H1 (cell line): ENCODE data around the gene KATNAL1. TPM values are rescaled to one million over a fixed set of nuclear protein-coding genes. Genes with fewer than 3 reads are reported as not detected.

Experiments
- CTCF ChIA-PET: fragments of 300-600 bp; sonication (Branson Sonifier 250); formaldehyde crosslinking; loops from one replicate; lab custom pipeline; 2021; ENCODE audit not compliant: partially characterized antibody; lab: Charles Lee
- POLR2A ChIA-PET: fragments of 300-600 bp; sonication (Branson Sonifier 250); formaldehyde crosslinking; loops from one replicate; lab custom pipeline; 2021; ENCODE audit warnings: inconsistent platforms; ENCODE audit not compliant: partially characterized antibody; lab: Charles Lee
- DNase-seq, 2 experiments: peaks; one replicate each; pipeline versions ENCODE4 v3.0.0 to v3.0.0-alpha.2; 2010 to 2022; ENCODE audit warnings: low spot score in 2 of 2, low read depth in 1 of 2, mixed read lengths in 1 of 2
- FAIRE-seq: peaks from 2 replicates; lab custom pipeline; 2011; peaks lifted over from hg19 to GRCh38; lab: Jason Lieb, UNC
- H2AFZ ChIP-seq: 2 replicates; pipeline ENCODE4 v1.8.1; 2012; ENCODE audit warnings: low read length, inconsistent platforms
- H2AK5ac ChIP-seq: 2 replicates; pipeline ENCODE4 v1.6.1; 2013; ENCODE audit warnings: low read depth, low read length
- H2BK120ac ChIP-seq: replicated peaks from 2 replicates; pipeline ENCODE3; 2013; ENCODE audit warnings: low read depth, low read length, inconsistent platforms
- H2BK12ac ChIP-seq: 2 replicates; pipeline ENCODE4 v1.6.1; 2013; ENCODE audit warnings: low read depth, low read length
- H2BK15ac ChIP-seq: 2 replicates; pipeline ENCODE4 v1.6.1; 2013; ENCODE audit warnings: low read length
- H2BK20ac ChIP-seq: 2 replicates; pipeline ENCODE4 v1.6.1; 2013; ENCODE audit warnings: low read length
- H2BK5ac ChIP-seq: 2 replicates; pipeline ENCODE4 v1.6.1; 2013; ENCODE audit warnings: low read depth, low read length
- H3K14ac ChIP-seq: 2 replicates; pipeline ENCODE4 v1.6.1; 2013; ENCODE audit warnings: inconsistent platforms; ENCODE audit not compliant: insufficient read length
- H3K18ac ChIP-seq: 2 replicates; pipeline ENCODE4 v1.6.1; 2013; ENCODE audit warnings: low read length; ENCODE audit errors: extremely low read depth
- H3K23ac ChIP-seq: 2 replicates; pipeline ENCODE4 v1.6.1; 2013; ENCODE audit warnings: inconsistent platforms; ENCODE audit not compliant: insufficient read length
- H3K23me2 ChIP-seq: 2 replicates; pipeline ENCODE4 v1.6.1; 2013; ENCODE audit warnings: low read depth, low read length
- H3K27ac ChIP-seq: 2 replicates; pipeline ENCODE4 v1.6.1; 2011; ENCODE audit warnings: low read depth, low read length, inconsistent platforms
- H3K27me3 ChIP-seq, 4 experiments: replicated peaks in 1 of 4; 1 replicate in 1 of 4; 2 replicates in 3 of 4; pipeline versions ENCODE4 v1.6.1 to v1.8.1; 2011 to 2013; ENCODE audit warnings: low read length in 3 of 4, mild to moderate bottlenecking in 3 of 4, inconsistent platforms in 2 of 4, mixed read lengths in 2 of 4, moderate library complexity in 1 of 4; ENCODE audit not compliant: control insufficient read depth in 3 of 4, insufficient read depth in 3 of 4; ENCODE audit errors: extremely low read depth in 1 of 4
- H3K36me3 ChIP-seq, 4 experiments: 2 replicates each; pipeline versions ENCODE4 v1.6.1 to v1.8.1; 2011 to 2013; ENCODE audit warnings: mild to moderate bottlenecking in 4 of 4, low read length in 3 of 4, moderate library complexity in 2 of 4, control low read depth in 1 of 4, inconsistent platforms in 1 of 4; ENCODE audit not compliant: insufficient read depth in 4 of 4, control insufficient read depth in 2 of 4
- H3K4ac ChIP-seq: replicated peaks from 2 replicates; pipeline ENCODE3; 2013; ENCODE audit warnings: low read length, low read depth, mixed read lengths, inconsistent platforms; ENCODE audit not compliant: insufficient read length
- H3K4me1 ChIP-seq, 4 experiments: replicated peaks in 1 of 4; 1 replicate in 1 of 4; 2 replicates in 3 of 4; pipeline versions ENCODE4 v1.6.1 to v1.8.1; 2011 to 2013; ENCODE audit warnings: low read length in 3 of 4, inconsistent platforms in 2 of 4, mixed read lengths in 1 of 4; ENCODE audit not compliant: insufficient read depth in 4 of 4, control insufficient read depth in 3 of 4
- H3K4me2 ChIP-seq, 2 experiments: 2 replicates each; pipeline versions ENCODE4 v1.6.1 to v1.8.1; 2011 to 2013; ENCODE audit warnings: low read depth in 2 of 2, low read length in 2 of 2, control low read depth in 1 of 2, inconsistent platforms in 1 of 2, mild to moderate bottlenecking in 1 of 2; ENCODE audit not compliant: insufficient read depth in 1 of 2
- H3K4me3 ChIP-seq, 4 experiments: fragments of 200-600, 300-600 bp in 1 of 4; sonication (generic), shearing (Covaris generic), sonication (Bioruptor Twin) in 1 of 4; 2 replicates each; pipeline versions ENCODE4 v1.5.1 to v1.8.1; 2011 to 2016; ENCODE audit warnings: low read length in 4 of 4, low read depth in 3 of 4, control low read depth in 2 of 4, inconsistent platforms in 2 of 4, mild to moderate bottlenecking in 2 of 4, mixed read lengths in 1 of 4, moderate library complexity in 1 of 4; ENCODE audit not compliant: insufficient read depth in 2 of 4; ENCODE audit errors: extremely low read depth in 1 of 4
- H3K56ac ChIP-seq: replicated peaks from 2 replicates; pipeline ENCODE3; 2013; ENCODE audit warnings: low read depth, mild to moderate bottlenecking, mixed read lengths, low read length, inconsistent platforms; ENCODE audit not compliant: insufficient read length
- H3K79me1 ChIP-seq: 2 replicates; pipeline ENCODE4 v1.6.1; 2013; ENCODE audit warnings: low read depth, low read length, control low read depth
- H3K79me2 ChIP-seq, 2 experiments: 2 replicates each; pipeline versions ENCODE4 v1.6.1 to v1.8.1; 2012 to 2013; ENCODE audit warnings: low read length in 2 of 2, mild to moderate bottlenecking in 2 of 2, inconsistent platforms in 1 of 2; ENCODE audit not compliant: insufficient read depth in 2 of 2, control insufficient read depth in 1 of 2
- H3K9ac ChIP-seq, 4 experiments: replicated peaks in 1 of 4; 1 replicate in 1 of 4; 2 replicates in 3 of 4; pipeline versions ENCODE4 v1.6.1 to v1.8.1; 2011 to 2013; ENCODE audit warnings: low read depth in 3 of 4, low read length in 3 of 4, control low read depth in 2 of 4, mild to moderate bottlenecking in 2 of 4, moderate library complexity in 2 of 4, inconsistent platforms in 1 of 4; ENCODE audit errors: extremely low read depth in 1 of 4
- H3K9me3 ChIP-seq, 2 experiments: 2 replicates each; pipeline versions ENCODE4 v1.6.1 to v1.8.1; 2012 to 2013; ENCODE audit warnings: mild to moderate bottlenecking in 2 of 2, moderate library complexity in 2 of 2, control low read depth in 1 of 2, inconsistent platforms in 1 of 2, low read depth in 1 of 2, low read length in 1 of 2, mixed read lengths in 1 of 2; ENCODE audit not compliant: insufficient read depth in 2 of 2
- H4K20me1 ChIP-seq, 2 experiments: replicated peaks in 1 of 2; 2 replicates each; pipeline versions ENCODE3 to v1.8.1; 2011 to 2013; ENCODE audit warnings: inconsistent platforms in 2 of 2, low read length in 2 of 2, mild to moderate bottlenecking in 1 of 2; ENCODE audit not compliant: insufficient read depth in 2 of 2, control insufficient read depth in 1 of 2
- H4K5ac ChIP-seq: 2 replicates; pipeline ENCODE4 v1.6.1; 2013; ENCODE audit warnings: low read length, low read depth, mixed read lengths, inconsistent platforms; ENCODE audit not compliant: insufficient read length
- H4K8ac ChIP-seq: 2 replicates; pipeline ENCODE4 v1.8.0; 2013; ENCODE audit warnings: mild to moderate bottlenecking, moderate library complexity, low read length, inconsistent platforms; ENCODE audit not compliant: insufficient read depth; ENCODE audit errors: extremely low read depth
- H4K91ac ChIP-seq: replicated peaks from 2 replicates; pipeline ENCODE3; 2013; ENCODE audit warnings: low read length, mixed read lengths, inconsistent platforms; ENCODE audit not compliant: insufficient read length
- FOSL1 ChIP-seq: IDR thresholded peaks from 2 replicates; pipeline ENCODE4 v1.6.1; 2011; ENCODE audit warnings: mild to moderate bottlenecking, low read depth, low read length, moderate library complexity; ENCODE audit not compliant: insufficient read depth
- SRF ChIP-seq: IDR thresholded peaks from 2 replicates; pipeline ENCODE4 v1.6.1; 2011; ENCODE audit warnings: mild to moderate bottlenecking, low read depth, low read length, moderate library complexity
- YY1 ChIP-seq: IDR thresholded peaks from 2 replicates; pipeline ENCODE4 v1.6.1; 2011; ENCODE audit warnings: low read depth, mild to moderate bottlenecking, low read length
- WGBS, 2 experiments: shearing (Covaris generic) in 1 of 2; methylation state at CpG; one replicate each; pipeline versions ENCODE4 v1.1.6 to v1.1.7; 2013 to 2015; ENCODE audit warnings: low lambda C conversion rate in 2 of 2, mixed read lengths in 2 of 2, inconsistent platforms in 1 of 2, low coverage in 1 of 2, missing lambda C conversion rate in 1 of 2; ENCODE audit not compliant: insufficient replicate concordance in 2 of 2, insufficient coverage in 1 of 2, insufficient read length in 1 of 2; ENCODE audit errors: extremely low coverage in 1 of 2, missing lambda C conversion rate in 1 of 2; 5-methylcytosine and 5-hydroxymethylcytosine counted together
- polyA plus RNA-seq, 7 experiments: library from polyadenylated mRNA; depleted of rRNA in 3 of 7; stranded (reverse) in 5 of 7; unstranded in 2 of 7; fragments of >200 nt in 5 of 7; fragments of 200-250 nt in 2 of 7; gene quantifications; 1 replicate in 5 of 7; 2 replicates in 1 of 7; 4 replicates in 1 of 7; pipeline versions ENCODE4 v1.2.1 to v1.2.3, GENCODE V29; 2011 to 2013; ENCODE audit warnings: missing spikeins in 2 of 7, mixed read lengths in 2 of 7
- total RNA-seq: library from RNA; stranded (reverse); fragmentation: NEBNext Ultra II Directional; extraction: Animal tissue kit (Norgen Biotek cat#: 25700); gene quantifications from 2 replicates; pipeline ENCODE4 v1.2.1, GENCODE V29; 2021

Gene KATNAL1
- total and polyA plus RNA-seq, 2 of the 8 experiments (the other 6 are each of a cell fraction or from before 2014, with no cell fraction given): 4.0 to 13.2 TPM

DNA sequence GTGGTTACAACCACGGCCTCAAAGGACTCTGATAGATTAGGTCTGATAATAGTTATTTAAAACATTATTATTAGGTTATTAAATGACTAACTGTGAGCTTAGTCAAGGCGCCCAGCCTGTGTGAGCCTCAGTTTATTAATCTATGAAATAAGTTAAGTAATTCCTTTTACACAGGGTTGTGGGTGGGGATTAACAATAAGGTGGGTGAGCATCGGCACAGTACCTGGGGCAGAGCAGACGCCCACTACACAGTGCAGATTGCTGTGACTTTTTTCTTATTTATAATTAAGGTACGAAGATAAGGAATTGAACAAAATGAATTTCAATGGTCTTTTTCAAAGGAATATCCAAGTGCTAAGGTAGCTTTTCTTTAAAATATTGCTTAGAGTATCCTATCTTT is 132.2 kb downstream of the KATNAL1 start:
- ChIA-PET CTCF (interaction anchor here (0.6 to 1.7 kb wide), 8 partner anchors 9 to 804 kb away, joined by 3 to 5 read pairs (median 3); no protein-coding TSS in a partner anchor), POLR2A (no interaction called here)
- H2BK12ac ChIP-seq: no peak overlapping the region
- H2BK5ac ChIP-seq: no peak overlapping the region
- 90% methylated on average over 5 of the region's 5 CpGs; no CpG with 5 or more reads in 1 of the 2 experiments for WGBS, 2 experiments
- H4K20me1 ChIP-seq: no peaks in the 10 kb centered on the region
- H3K23me2 ChIP-seq: no peaks in the 10 kb centered on the region
- no peaks in the 10 kb centered on the region for H3K36me3 ChIP-seq
- no peak overlapping the region for H3K4me3 ChIP-seq
- H3K9ac ChIP-seq: no peak overlapping the region
- no peak overlapping the region for H2BK120ac ChIP-seq
- no peak overlapping the region for H3K18ac ChIP-seq
- H4K91ac ChIP-seq: no peak overlapping the region
- H2BK20ac ChIP-seq: no peak overlapping the region
- H2BK15ac ChIP-seq: no peak overlapping the region
- H3K4ac ChIP-seq: no peak overlapping the region
- no peaks in the 10 kb centered on the region for H3K79me1 ChIP-seq
- no peak overlapping the region for H3K56ac ChIP-seq
- FAIRE-seq (no peak), DNase-seq (no peak)
- no peak overlapping the region for H2AFZ ChIP-seq
- H3K27ac ChIP-seq: no peak overlapping the region
- H3K27me3 ChIP-seq: no peaks in the 10 kb centered on the region
- no peaks in the 10 kb centered on the region for H3K79me2 ChIP-seq
- H3K4me2 ChIP-seq: no peak overlapping the region
- H2AK5ac ChIP-seq: no peak overlapping the region
- no peak overlapping the region for H4K5ac ChIP-seq
- H4K8ac ChIP-seq: no peak overlapping the region
- H3K14ac ChIP-seq: no peak overlapping the region
- H3K4me1 ChIP-seq: peaks cover 0 to 6% (median 2%) of the 10 kb centered on the region in 4 experiments; a peak in 4 of 7 replicates
- no peak overlapping the region for H3K23ac ChIP-seq
- TF ChIP-seq FOSL1 (no peak), SRF (no peak), YY1 (no peak)
- H3K9me3 ChIP-seq: no peaks in the 10 kb centered on the region
